ENCODE results near the gene RRM2.

- TF ChIP-seq CTCF (IDR thresholded peaks at IDR 0.05) (no peak), POLR2A (IDR thresholded peaks at IDR 0.05) (no peak)
Measured at GRCh38 chr2:10157293-10157692, 34.8 kb downstream of the RRM2 start.
